ENCODE data around the gene PRR29.

Gene PRR29

DNA sequence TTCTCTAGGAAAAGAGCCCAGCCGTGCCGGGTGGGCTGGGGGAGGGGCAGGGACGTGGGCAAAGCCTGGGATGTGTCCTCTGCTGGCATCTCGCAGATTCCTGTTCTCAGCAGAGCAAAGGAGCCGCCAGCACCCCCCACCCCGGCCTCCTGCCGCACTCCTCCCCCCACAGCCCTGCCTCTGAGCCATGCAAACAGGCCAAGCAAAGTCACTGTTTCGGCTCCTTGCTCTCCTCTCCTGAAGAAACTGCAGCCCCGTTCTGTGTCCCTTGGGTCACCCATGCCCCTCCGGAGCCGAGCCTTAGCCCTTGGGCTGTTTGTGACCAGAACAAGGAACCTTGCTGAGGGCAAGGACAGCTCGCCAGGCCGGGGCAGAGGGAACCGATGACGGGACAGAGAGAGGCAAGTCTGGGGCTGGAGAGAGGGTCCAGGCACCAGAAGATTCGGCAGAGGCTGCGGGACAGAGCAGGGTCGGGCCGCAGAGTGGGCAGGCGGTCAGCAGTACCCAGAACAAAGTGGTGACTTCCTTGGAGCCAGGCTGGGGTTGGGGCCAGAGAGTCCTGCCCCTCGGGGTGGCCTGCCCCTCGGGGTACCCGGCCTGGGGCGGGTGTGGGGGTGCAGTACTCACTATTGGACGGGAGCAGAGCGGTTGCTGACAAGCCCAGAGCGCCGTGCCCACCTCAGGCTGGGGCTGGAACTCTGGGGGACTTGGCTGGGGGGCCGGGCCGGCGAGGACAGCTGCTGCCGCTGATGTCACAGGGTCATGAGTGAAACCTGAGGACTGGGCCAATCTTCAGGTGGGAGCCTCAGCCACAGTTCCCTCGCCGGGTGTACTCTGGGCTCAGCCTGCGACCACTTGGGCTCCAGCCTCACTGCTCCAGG, 9.2 kb upstream of the PRR29 start:
- Histone ChIP-seq H3K79me2 (ENCODE audit: control insufficient read depth, low read length) (no peaks in the 10 kb centered on the region), H3K4me1 (ENCODE audit: control insufficient read depth, low read length) (peaks cover 5% of the 10 kb centered on the region), H3K9me3 (ENCODE audit: control insufficient read depth, insufficient read depth, low read length) (no peaks in the 10 kb centered on the region), H3K4me2 (ENCODE audit: low read length) (no peak overlapping the region), H3K27ac (ENCODE audit: low read depth, low read length) (no peak overlapping the region), H3K9me2 (replicated peaks; ENCODE audit: control insufficient read depth, low read length) (no peaks in the 10 kb centered on the region), H4K20me1 (ENCODE audit: control insufficient read depth, insufficient read depth, low read depth, low read length) (no peaks in the 10 kb centered on the region), H3K4me3 (ENCODE audit: low read length) (no peak overlapping the region), H3K36me3 (ENCODE audit: control insufficient read depth, low read length) (no peaks in the 10 kb centered on the region), H3F3A (ENCODE audit: control insufficient read depth, insufficient read depth) (no peaks in the 10 kb centered on the region), H3K27me3 (ENCODE audit: control insufficient read depth, low read length) (peaks cover 21% of the 10 kb centered on the region)
- no peak for TF ChIP-seq EZH2phosphoT487 (IDR thresholded peaks at IDR 0.05; ENCODE audit: borderline replicate concordance, low read length)
- TF ChIP-seq, protein P1, sequence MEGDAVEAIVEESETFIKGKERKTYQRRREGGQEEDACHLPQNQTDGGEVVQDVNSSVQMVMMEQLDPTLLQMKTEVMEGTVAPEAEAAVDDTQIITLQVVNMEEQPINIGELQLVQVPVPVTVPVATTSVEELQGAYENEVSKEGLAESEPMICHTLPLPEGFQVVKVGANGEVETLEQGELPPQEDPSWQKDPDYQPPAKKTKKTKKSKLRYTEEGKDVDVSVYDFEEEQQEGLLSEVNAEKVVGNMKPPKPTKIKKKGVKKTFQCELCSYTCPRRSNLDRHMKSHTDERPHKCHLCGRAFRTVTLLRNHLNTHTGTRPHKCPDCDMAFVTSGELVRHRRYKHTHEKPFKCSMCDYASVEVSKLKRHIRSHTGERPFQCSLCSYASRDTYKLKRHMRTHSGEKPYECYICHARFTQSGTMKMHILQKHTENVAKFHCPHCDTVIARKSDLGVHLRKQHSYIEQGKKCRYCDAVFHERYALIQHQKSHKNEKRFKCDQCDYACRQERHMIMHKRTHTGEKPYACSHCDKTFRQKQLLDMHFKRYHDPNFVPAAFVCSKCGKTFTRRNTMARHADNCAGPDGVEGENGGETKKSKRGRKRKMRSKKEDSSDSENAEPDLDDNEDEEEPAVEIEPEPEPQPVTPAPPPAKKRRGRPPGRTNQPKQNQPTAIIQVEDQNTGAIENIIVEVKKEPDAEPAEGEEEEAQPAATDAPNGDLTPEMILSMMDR (IDR thresholded peaks at IDR 0.05; ENCODE audit: low read depth, low read length, poor library complexity, severe bottlenecking): no peak

DNA sequence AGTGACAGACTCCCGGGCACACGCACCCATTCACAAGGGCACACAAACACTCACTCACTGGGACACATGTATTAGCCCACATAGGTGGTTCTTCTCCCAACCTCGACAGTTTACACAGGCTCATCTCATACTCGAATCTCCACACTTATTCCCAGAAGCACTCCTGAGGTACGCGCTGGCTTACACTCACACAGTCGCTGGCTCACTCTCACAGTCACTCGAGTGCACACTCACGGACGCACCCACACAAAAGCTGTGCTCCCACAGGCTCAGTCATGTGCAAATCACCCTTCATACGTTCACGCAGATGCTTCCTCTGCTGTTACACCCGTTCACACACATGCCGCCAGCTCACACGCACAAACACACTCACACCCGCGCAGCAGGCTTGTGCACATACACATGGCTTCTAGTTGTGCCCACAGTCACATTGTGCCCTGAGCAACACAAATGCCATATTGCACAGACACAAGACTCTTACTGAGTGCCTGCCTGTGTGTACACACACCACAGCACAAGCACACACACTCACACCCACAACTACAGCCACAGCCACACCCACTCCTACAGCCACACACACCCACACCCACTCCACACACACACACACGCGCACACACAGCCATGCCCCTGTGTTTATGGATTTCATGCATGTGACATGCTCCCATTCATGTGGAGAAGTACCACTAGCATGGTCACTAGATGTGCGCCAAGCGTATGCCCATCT, 8.4 kb upstream of the PRR29 start:
- Histone ChIP-seq H3K4me1 (ENCODE audit: control insufficient read depth, low read length) (peaks cover 5% of the 10 kb centered on the region), H3K9me2 (replicated peaks; ENCODE audit: control insufficient read depth, low read length) (no peaks in the 10 kb centered on the region), H3F3A (ENCODE audit: control insufficient read depth, insufficient read depth) (no peaks in the 10 kb centered on the region), H3K36me3 (ENCODE audit: control insufficient read depth, low read length) (no peaks in the 10 kb centered on the region), H3K4me2 (ENCODE audit: low read length) (no peak overlapping the region), H3K27ac (ENCODE audit: low read depth, low read length) (no peak overlapping the region), H3K9me3 (ENCODE audit: control insufficient read depth, insufficient read depth, low read length) (no peaks in the 10 kb centered on the region), H3K27me3 (ENCODE audit: control insufficient read depth, low read length) (peaks cover 24% of the 10 kb centered on the region), H4K20me1 (ENCODE audit: control insufficient read depth, insufficient read depth, low read depth, low read length) (no peaks in the 10 kb centered on the region), H3K79me2 (ENCODE audit: control insufficient read depth, low read length) (no peaks in the 10 kb centered on the region), H3K4me3 (ENCODE audit: low read length) (no peak overlapping the region)
- TF ChIP-seq EZH2phosphoT487 (IDR thresholded peaks at IDR 0.05; ENCODE audit: borderline replicate concordance, low read length): no peak
- TF ChIP-seq, protein P1 (IDR thresholded peaks at IDR 0.05; ENCODE audit: low read depth, low read length, poor library complexity, severe bottlenecking): no peak

DNA sequence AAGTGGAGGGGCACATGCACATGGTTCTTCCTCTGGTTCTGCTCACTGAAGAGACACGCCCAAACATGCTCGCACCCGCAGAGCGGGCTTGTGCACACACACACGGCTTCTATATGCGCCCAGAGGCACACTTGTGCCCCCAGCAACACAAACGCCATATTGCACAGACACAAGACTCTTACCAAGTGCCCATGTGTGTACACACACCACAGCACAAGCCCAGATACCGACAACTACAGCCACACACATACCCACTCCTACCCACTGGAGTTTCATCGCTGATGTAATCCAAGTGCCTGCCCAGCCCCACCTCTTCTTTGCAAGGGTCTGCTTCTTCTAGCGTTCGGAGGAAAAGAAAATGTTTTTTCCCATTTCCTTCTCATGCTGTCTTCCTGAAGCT, 6.5 kb upstream of the PRR29 start:
- H3K36me3 ChIP-seq (ENCODE audit: control insufficient read depth, low read length): no peaks in the 10 kb centered on the region
- H3K9me2 ChIP-seq (replicated peaks; ENCODE audit: control insufficient read depth, low read length): no peaks in the 10 kb centered on the region
- no peaks in the 10 kb centered on the region for H3F3A ChIP-seq (ENCODE audit: control insufficient read depth, insufficient read depth)
- no peaks in the 10 kb centered on the region for H4K20me1 ChIP-seq (ENCODE audit: control insufficient read depth, insufficient read depth, low read depth, low read length)
- H3K4me1 ChIP-seq (ENCODE audit: control insufficient read depth, low read length): peaks cover 5% of the 10 kb centered on the region
- no peak overlapping the region for H3K4me2 ChIP-seq (ENCODE audit: low read length)
- no peaks in the 10 kb centered on the region for H3K79me2 ChIP-seq (ENCODE audit: control insufficient read depth, low read length)
- no peak overlapping the region for H3K27ac ChIP-seq (ENCODE audit: low read depth, low read length)
- TF ChIP-seq EZH2phosphoT487 (IDR thresholded peaks at IDR 0.05; ENCODE audit: borderline replicate concordance, low read length): no peak
- TF ChIP-seq, protein P1 (IDR thresholded peaks at IDR 0.05; ENCODE audit: low read depth, low read length, poor library complexity, severe bottlenecking): no peak
- no peak overlapping the region for H3K4me3 ChIP-seq (ENCODE audit: low read length)
- H3K27me3 ChIP-seq (ENCODE audit: control insufficient read depth, low read length): peaks cover 35% of the 10 kb centered on the region
- H3K9me3 ChIP-seq (ENCODE audit: control insufficient read depth, insufficient read depth, low read length): no peaks in the 10 kb centered on the region
